Measurements from ENCODE around the gene ADAMTS15.
A peak's percentile ranks its signal among the peaks of the same experiment; 100 is the strongest.

The ADAMTS15 gene, protein sequence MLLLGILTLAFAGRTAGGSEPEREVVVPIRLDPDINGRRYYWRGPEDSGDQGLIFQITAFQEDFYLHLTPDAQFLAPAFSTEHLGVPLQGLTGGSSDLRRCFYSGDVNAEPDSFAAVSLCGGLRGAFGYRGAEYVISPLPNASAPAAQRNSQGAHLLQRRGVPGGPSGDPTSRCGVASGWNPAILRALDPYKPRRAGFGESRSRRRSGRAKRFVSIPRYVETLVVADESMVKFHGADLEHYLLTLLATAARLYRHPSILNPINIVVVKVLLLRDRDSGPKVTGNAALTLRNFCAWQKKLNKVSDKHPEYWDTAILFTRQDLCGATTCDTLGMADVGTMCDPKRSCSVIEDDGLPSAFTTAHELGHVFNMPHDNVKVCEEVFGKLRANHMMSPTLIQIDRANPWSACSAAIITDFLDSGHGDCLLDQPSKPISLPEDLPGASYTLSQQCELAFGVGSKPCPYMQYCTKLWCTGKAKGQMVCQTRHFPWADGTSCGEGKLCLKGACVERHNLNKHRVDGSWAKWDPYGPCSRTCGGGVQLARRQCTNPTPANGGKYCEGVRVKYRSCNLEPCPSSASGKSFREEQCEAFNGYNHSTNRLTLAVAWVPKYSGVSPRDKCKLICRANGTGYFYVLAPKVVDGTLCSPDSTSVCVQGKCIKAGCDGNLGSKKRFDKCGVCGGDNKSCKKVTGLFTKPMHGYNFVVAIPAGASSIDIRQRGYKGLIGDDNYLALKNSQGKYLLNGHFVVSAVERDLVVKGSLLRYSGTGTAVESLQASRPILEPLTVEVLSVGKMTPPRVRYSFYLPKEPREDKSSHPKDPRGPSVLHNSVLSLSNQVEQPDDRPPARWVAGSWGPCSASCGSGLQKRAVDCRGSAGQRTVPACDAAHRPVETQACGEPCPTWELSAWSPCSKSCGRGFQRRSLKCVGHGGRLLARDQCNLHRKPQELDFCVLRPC

DNA sequence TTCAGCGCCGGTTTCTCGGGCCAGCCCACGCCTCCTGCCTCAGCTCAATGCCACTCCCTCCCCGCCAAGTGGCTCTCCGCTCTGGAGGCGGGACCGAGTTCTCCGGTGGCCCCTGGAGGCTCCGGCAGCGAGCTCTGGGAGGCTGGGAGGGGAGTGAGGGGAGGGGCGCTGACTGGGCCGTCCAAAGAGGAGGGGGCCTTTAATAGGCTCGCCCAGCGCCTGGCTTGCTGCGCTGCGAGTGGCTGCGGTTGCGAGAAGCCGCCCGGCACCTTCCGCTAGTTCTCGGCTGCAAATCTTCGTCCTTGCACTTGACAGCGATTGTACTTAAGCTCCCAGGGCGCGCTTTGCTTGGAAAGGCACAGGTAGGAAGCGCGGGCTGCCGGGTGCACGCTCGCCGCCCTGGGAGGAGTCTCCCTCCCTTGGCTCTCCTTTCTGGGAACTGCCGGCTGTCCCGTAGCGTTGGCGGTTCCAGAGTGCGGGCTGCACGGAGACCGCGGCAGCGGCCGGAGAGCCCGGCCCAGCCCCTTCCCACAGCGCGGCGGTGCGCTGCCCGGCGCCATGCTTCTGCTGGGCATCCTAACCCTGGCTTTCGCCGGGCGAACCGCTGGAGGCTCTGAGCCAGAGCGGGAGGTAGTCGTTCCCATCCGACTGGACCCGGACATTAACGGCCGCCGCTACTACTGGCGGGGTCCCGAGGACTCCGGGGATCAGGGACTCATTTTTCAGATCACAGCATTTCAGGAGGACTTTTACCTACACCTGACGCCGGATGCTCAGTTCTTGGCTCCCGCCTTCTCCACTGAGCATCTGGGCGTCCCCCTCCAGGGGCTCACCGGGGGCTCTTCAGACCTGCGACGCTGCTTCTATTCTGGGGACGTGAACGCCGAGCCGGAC lies at the start of gene ADAMTS15:
ADAMTS15 (plus strand) TSS at position 230 of the 894 bp plus-strand sequence; CDS start at position 559, 329 bp downstream.
- H3K4me3 ChIP-seq (ENCODE audit: low read depth, low read length) = peak within 1 kb of the TSS; percentile 72
- TF ChIP-seq, protein P1, sequence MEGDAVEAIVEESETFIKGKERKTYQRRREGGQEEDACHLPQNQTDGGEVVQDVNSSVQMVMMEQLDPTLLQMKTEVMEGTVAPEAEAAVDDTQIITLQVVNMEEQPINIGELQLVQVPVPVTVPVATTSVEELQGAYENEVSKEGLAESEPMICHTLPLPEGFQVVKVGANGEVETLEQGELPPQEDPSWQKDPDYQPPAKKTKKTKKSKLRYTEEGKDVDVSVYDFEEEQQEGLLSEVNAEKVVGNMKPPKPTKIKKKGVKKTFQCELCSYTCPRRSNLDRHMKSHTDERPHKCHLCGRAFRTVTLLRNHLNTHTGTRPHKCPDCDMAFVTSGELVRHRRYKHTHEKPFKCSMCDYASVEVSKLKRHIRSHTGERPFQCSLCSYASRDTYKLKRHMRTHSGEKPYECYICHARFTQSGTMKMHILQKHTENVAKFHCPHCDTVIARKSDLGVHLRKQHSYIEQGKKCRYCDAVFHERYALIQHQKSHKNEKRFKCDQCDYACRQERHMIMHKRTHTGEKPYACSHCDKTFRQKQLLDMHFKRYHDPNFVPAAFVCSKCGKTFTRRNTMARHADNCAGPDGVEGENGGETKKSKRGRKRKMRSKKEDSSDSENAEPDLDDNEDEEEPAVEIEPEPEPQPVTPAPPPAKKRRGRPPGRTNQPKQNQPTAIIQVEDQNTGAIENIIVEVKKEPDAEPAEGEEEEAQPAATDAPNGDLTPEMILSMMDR (IDR thresholded peaks at IDR 0.05; ENCODE audit: low read depth, low read length) = no peak
- DNase-seq (ENCODE audit: low read depth, low spot score) = peak; percentile 93
- in situ Hi-C loops (cut with HindIII; ENCODE audit: low sequenced_read_pairs) = loop anchor here (25.0 kb wide), 1 partner anchor 414 kb away; no protein-coding TSS in a partner anchor

GRCh38 chr11:130399196-130399595 lies 49.2 kb upstream of the ADAMTS15 start:
- TF ChIP-seq, protein P1 (IDR thresholded peaks at IDR 0.05; ENCODE audit: low read depth, low read length) = no peak
- H3K4me3 ChIP-seq (ENCODE audit: low read depth, low read length) = no peak overlapping the region
- no peak for DNase-seq (ENCODE audit: low read depth, low spot score)
- in situ Hi-C loops (cut with HindIII; ENCODE audit: low sequenced_read_pairs) = no loop called here

GRCh38 chr11:130400781-130401483 lies 47.5 kb upstream of the ADAMTS15 start:
- TF ChIP-seq, protein P1 (IDR thresholded peaks at IDR 0.05; ENCODE audit: low read depth, low read length) = no peak
- H3K4me3 ChIP-seq (ENCODE audit: low read depth, low read length) = no peak overlapping the region
- DNase-seq (ENCODE audit: low read depth, low spot score) = peak; percentile 68
- in situ Hi-C loops (cut with HindIII; ENCODE audit: low sequenced_read_pairs) = no loop called here

DNA sequence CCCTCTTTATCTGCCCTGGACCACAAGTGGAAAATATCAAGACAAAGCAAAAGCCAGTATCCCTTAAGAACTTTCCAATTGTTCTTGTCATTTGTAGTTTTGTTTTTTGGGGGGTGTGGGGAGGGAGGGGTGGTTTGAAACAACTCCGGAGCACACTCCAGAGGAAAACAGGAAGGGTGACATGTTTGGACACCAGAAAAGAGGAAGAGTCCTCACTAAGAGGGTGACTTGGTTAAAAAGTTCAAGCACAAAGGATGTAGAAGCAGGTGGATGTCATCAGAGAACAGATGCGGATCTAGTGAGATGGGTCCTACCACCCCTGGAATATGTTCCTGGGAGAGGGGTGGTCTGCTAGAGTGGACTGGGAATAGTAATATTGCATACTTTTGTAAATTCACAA lies 45.9 kb upstream of the ADAMTS15 start:
- TF ChIP-seq, protein P1 (IDR thresholded peaks at IDR 0.05; ENCODE audit: low read depth, low read length) = no peak
- no peak overlapping the region for H3K4me3 ChIP-seq (ENCODE audit: low read depth, low read length)
- in situ Hi-C loops (cut with HindIII; ENCODE audit: low sequenced_read_pairs) = no loop called here
- no peak for DNase-seq (ENCODE audit: low read depth, low spot score)

DNA sequence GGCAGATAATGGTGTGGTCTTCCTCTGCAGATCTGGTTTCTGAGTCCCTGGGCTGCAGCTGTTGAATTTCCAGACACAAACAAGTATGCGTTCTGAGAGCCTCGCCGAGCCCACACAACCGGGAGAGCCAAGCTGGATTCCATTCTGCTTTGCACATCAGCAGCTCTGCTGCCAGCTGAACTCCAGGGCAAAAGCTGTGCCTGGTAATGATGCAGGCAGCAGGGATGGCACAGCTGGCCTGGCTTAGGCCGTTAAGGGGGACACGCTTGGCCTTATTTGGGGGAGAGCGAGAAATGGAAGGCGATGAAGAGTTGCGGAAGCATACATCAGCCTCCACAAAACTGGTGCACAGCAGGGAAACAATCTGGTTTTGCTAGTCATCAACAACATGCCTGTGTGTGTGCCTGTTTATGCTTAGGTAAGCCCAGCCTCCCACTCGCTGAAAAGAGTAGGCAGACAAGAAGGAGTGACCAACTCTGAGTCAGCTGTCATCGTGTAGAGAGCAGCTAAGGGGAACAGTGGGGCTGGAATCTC lies 45.1 kb upstream of the ADAMTS15 start:
- in situ Hi-C loops (cut with HindIII; ENCODE audit: low sequenced_read_pairs) = no loop called here
- DNase-seq (ENCODE audit: low read depth, low spot score) = peak; percentile 87
- no peak overlapping the region for H3K4me3 ChIP-seq (ENCODE audit: low read depth, low read length)
- TF ChIP-seq, protein P1 (IDR thresholded peaks at IDR 0.05; ENCODE audit: low read depth, low read length) = no peak

Measured in astrocyte of the spinal cord (primary cell).